IPS DF 6.9 (cell line): ENCODE data around the gene APOH.

Source experiments
- DNase-seq: peaks from one replicate; pipeline ENCODE4 v3.0.0-alpha.2; 2013; ENCODE audit warnings: low read depth, low spot score
- H3K27ac ChIP-seq: one replicate; pipeline ENCODE4 v1.5.1; 2013; ENCODE audit warnings: low read length, control low read depth
- H3K27me3 ChIP-seq: 2 replicates; pipeline ENCODE4 v1.6.1; 2013; ENCODE audit warnings: mild to moderate bottlenecking, low read length; ENCODE audit not compliant: control insufficient read depth, insufficient read depth
- H3K36me3 ChIP-seq: 2 replicates; pipeline ENCODE4 v1.6.1; 2013; ENCODE audit warnings: low read length; ENCODE audit not compliant: control insufficient read depth, insufficient read depth
- H3K4me1 ChIP-seq: 2 replicates; pipeline ENCODE4 v1.6.1; 2013; ENCODE audit warnings: low read length; ENCODE audit not compliant: control insufficient read depth, insufficient read depth
- H3K4me3 ChIP-seq: 2 replicates; pipeline ENCODE4 v1.5.1; 2013; ENCODE audit warnings: mild to moderate bottlenecking, low read length
- H3K9me3 ChIP-seq: 2 replicates; pipeline ENCODE4 v1.6.1; 2013; ENCODE audit warnings: low read length, inconsistent platforms; ENCODE audit not compliant: control insufficient read depth, insufficient read depth
- WGBS: extraction: QIAGEN DNeasy Blood & Tissue Kit; methylation state at CpG from one replicate; pipeline ENCODE4 v1.1.7; 2013; ENCODE audit warnings: mixed read lengths, missing lambda C conversion rate; ENCODE audit not compliant: insufficient read length, insufficient coverage; 5-methylcytosine and 5-hydroxymethylcytosine counted together

APOH gene, protein sequence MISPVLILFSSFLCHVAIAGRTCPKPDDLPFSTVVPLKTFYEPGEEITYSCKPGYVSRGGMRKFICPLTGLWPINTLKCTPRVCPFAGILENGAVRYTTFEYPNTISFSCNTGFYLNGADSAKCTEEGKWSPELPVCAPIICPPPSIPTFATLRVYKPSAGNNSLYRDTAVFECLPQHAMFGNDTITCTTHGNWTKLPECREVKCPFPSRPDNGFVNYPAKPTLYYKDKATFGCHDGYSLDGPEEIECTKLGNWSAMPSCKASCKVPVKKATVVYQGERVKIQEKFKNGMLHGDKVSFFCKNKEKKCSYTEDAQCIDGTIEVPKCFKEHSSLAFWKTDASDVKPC

GRCh38 chr17:66228887-66229782, at the start of gene APOH:
Gene APOH (minus strand): TSS chr17:66229415. CDS start chr17:66229379, 36 bp downstream.
- Histone ChIP-seq H3K4me1 (no peaks in the 10 kb centered on the region), H3K27ac (no peak within 1 kb of the TSS), H3K4me3 (no peak within 1 kb of the TSS), H3K36me3 (no peaks in the 10 kb centered on the region), H3K9me3 (no peaks in the 10 kb centered on the region), H3K27me3 (no peaks in the 10 kb centered on the region)
- WGBS: no CpG with 5 or more reads among the region's 20 CpGs
- DNase-seq: no peak

DNA sequence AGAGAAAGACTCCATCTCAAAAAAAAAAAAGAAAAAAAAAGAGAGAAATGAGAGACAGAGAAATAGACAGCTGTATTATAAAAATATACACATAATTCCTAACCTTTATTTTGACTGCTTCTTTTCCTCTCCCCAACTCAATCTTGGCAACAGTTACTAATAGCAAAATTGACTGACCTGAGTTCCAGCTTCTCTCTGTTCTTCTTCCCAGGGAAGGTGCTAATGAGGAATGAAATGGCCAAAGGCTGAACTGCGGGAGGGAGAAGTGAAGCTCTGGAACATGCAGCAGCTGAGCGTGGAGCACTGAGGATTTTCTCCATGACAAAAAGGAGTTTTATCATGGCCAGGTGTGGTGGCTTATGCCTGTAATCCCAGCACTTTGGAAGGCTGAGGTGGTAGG, 48.0 kb upstream of the APOH start:
- no peak for DNase-seq
- H3K4me3 ChIP-seq: no peak overlapping the region
- H3K27ac ChIP-seq: no peak overlapping the region
- no CpG with 5 or more reads among the region's 2 CpGs for WGBS
- no peaks in the 10 kb centered on the region for H3K4me1 ChIP-seq
- no peaks in the 10 kb centered on the region for H3K9me3 ChIP-seq
- H3K27me3 ChIP-seq: no peaks in the 10 kb centered on the region
- H3K36me3 ChIP-seq: no peaks in the 10 kb centered on the region

- no CpG with 5 or more reads among the region's 3 CpGs for WGBS
- no peaks in the 10 kb centered on the region for H3K4me1 ChIP-seq
- no peak for DNase-seq
- no peak overlapping the region for H3K27ac ChIP-seq
- H3K9me3 ChIP-seq: no peaks in the 10 kb centered on the region
- no peaks in the 10 kb centered on the region for H3K36me3 ChIP-seq
- no peaks in the 10 kb centered on the region for H3K27me3 ChIP-seq
- H3K4me3 ChIP-seq: no peak overlapping the region
Observed at GRCh38 chr17:66276328-66276937, 47.2 kb upstream of the APOH start.

DNA sequence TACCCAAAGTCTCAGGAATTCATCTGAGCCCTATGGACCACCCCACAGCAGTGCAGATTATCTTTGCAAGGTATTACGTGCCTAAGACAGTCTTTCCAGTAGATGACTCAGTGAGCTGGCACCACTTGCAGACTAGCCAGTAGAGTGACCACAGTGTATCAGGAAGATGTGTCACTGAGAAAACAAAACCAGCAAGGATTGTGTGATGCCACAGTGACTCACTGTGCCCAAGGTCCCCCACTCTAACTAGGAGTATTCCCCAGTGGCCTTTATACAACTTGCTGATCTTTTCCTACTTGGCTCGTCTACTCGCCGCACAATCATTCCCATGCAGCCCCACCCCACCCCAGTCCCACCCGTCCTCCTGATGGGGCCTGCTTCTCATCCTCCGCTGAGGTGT, 46.4 kb upstream of the APOH start:
- WGBS: no CpG with 5 or more reads among the region's 6 CpGs

GRCh38 chr17:66273586-66273848, 44.3 kb upstream of the APOH start:
- Histone ChIP-seq H3K27me3 (no peaks in the 10 kb centered on the region), H3K4me3 (no peak overlapping the region), H3K27ac (no peak overlapping the region), H3K9me3 (no peaks in the 10 kb centered on the region), H3K36me3 (no peaks in the 10 kb centered on the region), H3K4me1 (no peaks in the 10 kb centered on the region)
- DNase-seq: no peak

More for the DNA sequence above, 46.4 kb upstream of the APOH start:
- Histone ChIP-seq H3K36me3 (no peaks in the 10 kb centered on the region), H3K27ac (no peak overlapping the region), H3K9me3 (no peaks in the 10 kb centered on the region), H3K4me3 (no peak overlapping the region), H3K27me3 (no peaks in the 10 kb centered on the region), H3K4me1 (no peaks in the 10 kb centered on the region)
- no peak for DNase-seq

GRCh38 chr17:66272811-66273585, 43.8 kb upstream of the APOH start:
- WGBS: no CpG with 5 or more reads among the region's 5 CpGs
- H3K27me3 ChIP-seq: no peaks in the 10 kb centered on the region
- no peak overlapping the region for H3K27ac ChIP-seq
- H3K9me3 ChIP-seq: no peaks in the 10 kb centered on the region
- no peak overlapping the region for H3K4me3 ChIP-seq
- no peak for DNase-seq
- H3K36me3 ChIP-seq: no peaks in the 10 kb centered on the region
- no peaks in the 10 kb centered on the region for H3K4me1 ChIP-seq

GRCh38 chr17:66271512-66271911, 42.3 kb upstream of the APOH start:
- WGBS: no CpG with 5 or more reads among the region's 3 CpGs
- DNase-seq: no peak
- Histone ChIP-seq H3K36me3 (no peaks in the 10 kb centered on the region), H3K4me3 (no peak overlapping the region), H3K27me3 (no peaks in the 10 kb centered on the region), H3K27ac (no peak overlapping the region), H3K4me1 (no peaks in the 10 kb centered on the region), H3K9me3 (no peaks in the 10 kb centered on the region)

DNA sequence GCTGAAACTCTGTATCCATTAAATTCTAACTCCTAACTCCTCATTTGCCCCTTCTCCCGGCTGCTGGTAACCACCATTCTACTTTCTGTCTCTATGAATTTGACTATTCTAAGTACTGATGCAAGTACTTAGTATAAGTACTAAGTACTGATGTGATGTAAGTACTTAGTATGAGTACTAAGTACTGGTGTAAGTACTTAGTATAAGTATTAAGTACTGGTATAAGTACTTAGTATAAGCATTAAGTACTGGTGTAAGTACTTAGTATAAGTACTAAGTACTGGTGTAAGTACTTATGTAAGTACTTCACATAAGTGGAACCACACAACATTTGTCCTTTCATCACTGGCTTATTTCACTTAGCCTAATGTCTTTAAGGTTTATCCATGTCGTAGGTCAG, 40.9 kb upstream of the APOH start:
- Histone ChIP-seq H3K4me1 (no peaks in the 10 kb centered on the region; the same call in 1 of the 2 replicates), H3K27me3 (no peaks in the 10 kb centered on the region), H3K4me3 (no peak overlapping the region), H3K9me3 (no peaks in the 10 kb centered on the region), H3K27ac (no peak overlapping the region), H3K36me3 (no peaks in the 10 kb centered on the region)
- DNase-seq: no peak
- WGBS: no CpG with 5 or more reads among the region's 2 CpGs

DNA sequence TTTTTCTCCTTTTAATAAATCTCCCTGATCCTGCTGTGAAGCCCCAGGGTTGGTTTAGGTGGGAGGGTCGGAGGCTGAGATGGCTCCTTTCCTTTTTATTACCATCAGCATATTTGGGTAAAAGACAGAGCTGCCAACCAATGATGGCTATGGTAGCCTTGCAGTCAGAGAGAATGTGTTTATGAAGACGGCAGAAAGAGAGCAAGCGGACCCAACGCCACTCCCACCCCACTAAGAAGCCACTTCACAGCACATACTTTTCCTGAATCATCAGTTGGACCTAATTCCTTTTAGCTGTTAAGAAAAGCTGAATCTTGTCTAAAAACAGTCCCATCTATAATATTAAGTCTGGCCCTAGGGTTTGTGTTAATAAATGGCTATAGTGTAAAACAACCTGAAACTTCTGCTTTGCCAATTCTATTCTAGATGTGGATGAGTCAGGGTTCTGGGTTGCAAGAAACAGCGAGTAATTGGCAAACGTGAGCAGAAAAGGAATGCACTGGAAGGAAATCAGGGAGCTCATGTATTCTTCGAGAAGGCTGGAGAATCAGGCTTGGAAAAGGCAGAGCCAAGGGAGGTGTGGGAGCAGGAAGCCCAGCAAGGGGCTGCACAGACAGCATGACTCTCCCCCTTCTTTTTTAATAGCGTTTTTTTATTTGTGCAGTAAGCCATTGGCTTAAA, 39.2 kb upstream of the APOH start:
- H3K27ac ChIP-seq: no peak overlapping the region
- WGBS: no CpG with 5 or more reads among the region's 8 CpGs
- H3K36me3 ChIP-seq: no peaks in the 10 kb centered on the region
- no peaks in the 10 kb centered on the region for H3K27me3 ChIP-seq
- no peaks in the 10 kb centered on the region; the same call in 1 of the 2 replicates for H3K4me1 ChIP-seq
- H3K4me3 ChIP-seq: no peak overlapping the region
- no peak for DNase-seq
- no peaks in the 10 kb centered on the region for H3K9me3 ChIP-seq

- Histone ChIP-seq H3K27ac (no peak overlapping the region), H3K9me3 (no peaks in the 10 kb centered on the region), H3K27me3 (no peaks in the 10 kb centered on the region), H3K36me3 (no peaks in the 10 kb centered on the region), H3K4me3 (no peak overlapping the region), H3K4me1 (no peaks in the 10 kb centered on the region; the same call in 1 of the 2 replicates)
- no peak for DNase-seq
- no CpG with 5 or more reads among the region's 5 CpGs for WGBS
Observed at GRCh38 chr17:66264696-66265095, 35.5 kb upstream of the APOH start.
